Hepatocyte (in vitro differentiated cells): Measurements from ENCODE around the gene ABHD2. TPM values are rescaled to one million over a fixed set of nuclear protein-coding genes. Genes with fewer than 3 reads are reported as not detected.
A peak's percentile ranks its signal among the peaks of the same experiment; 100 is the strongest.

Source experiments
- DNase-seq: peaks from one replicate; pipeline ENCODE4 v3.0.0-alpha.2; 2016; ENCODE audit warnings: low spot score
- H2AFZ ChIP-seq: fragments of 200-600 bp; sonication (generic); 2 replicates; pipeline ENCODE4 v1.6.0; 2016; ENCODE audit warnings: antibody characterized with exemption, mild to moderate bottlenecking
- H3K27ac ChIP-seq: fragments of 200-600 bp; sonication (generic); 2 replicates; pipeline ENCODE4 v1.5.1; 2016; ENCODE audit warnings: mild to moderate bottlenecking
- H3K27me3 ChIP-seq: fragments of 200-600 bp; sonication (generic); 2 replicates; pipeline ENCODE4 v1.6.1; 2016
- H3K36me3 ChIP-seq: fragments of 200-600 bp; sonication (generic); replicated peaks from 2 replicates; pipeline ENCODE4 v1.5.1; 2016; ENCODE audit warnings: low read depth; ENCODE audit not compliant: insufficient read depth
- H3K4me1 ChIP-seq: fragments of 200-600 bp; sonication (generic); 2 replicates; pipeline ENCODE4 v1.5.1; 2016; ENCODE audit warnings: mild to moderate bottlenecking, moderate library complexity; ENCODE audit not compliant: insufficient read depth
- H3K4me2 ChIP-seq: fragments of 200-600 bp; sonication (generic); 2 replicates; pipeline ENCODE4 v1.6.0; 2016
- H3K4me3 ChIP-seq: fragments of 200-600 bp; sonication (generic); 2 replicates; pipeline ENCODE4 v1.5.1; 2016; ENCODE audit warnings: mild to moderate bottlenecking
- H3K79me2 ChIP-seq: fragments of 200-600 bp; sonication (generic); 2 replicates; pipeline ENCODE4 v1.6.0; 2017; ENCODE audit warnings: mild to moderate bottlenecking
- H3K9me2 ChIP-seq: fragments of 200-600 bp; sonication (generic); replicated peaks from 2 replicates; pipeline ENCODE4 v1.6.0; 2017; ENCODE audit warnings: mild to moderate bottlenecking; ENCODE audit not compliant: insufficient read depth
- H3K9me3 ChIP-seq: fragments of 200-600 bp; sonication (generic); 2 replicates; pipeline ENCODE4 v1.5.1; 2016; ENCODE audit warnings: low read depth, mild to moderate bottlenecking
- H4K20me1 ChIP-seq: fragments of 200-600 bp; sonication (generic); 2 replicates; pipeline ENCODE4 v1.6.0; 2016; ENCODE audit warnings: mild to moderate bottlenecking; ENCODE audit not compliant: insufficient read depth, poor library complexity, severe bottlenecking
- EZH2 ChIP-seq: fragments of 200-600 bp; sonication (generic); IDR thresholded peaks from 2 replicates; pipeline ENCODE4 v1.6.1; 2016; ENCODE audit warnings: antibody characterized with exemption, mild to moderate bottlenecking, borderline replicate concordance
- EZH2phosphoT487 ChIP-seq: fragments of 200-600 bp; sonication (generic); IDR thresholded peaks from one replicate; pipeline ENCODE4 v1.6.1; 2018; ENCODE audit warnings: antibody characterized with exemption, mild to moderate bottlenecking, low read depth, moderate library complexity; ENCODE audit not compliant: unreplicated experiment, severe bottlenecking
- WGBS: methylation state at CpG from one replicate; pipeline ENCODE4 v1.1.6; 2016; ENCODE audit warnings: low lambda C conversion rate; ENCODE audit errors: missing lambda C conversion rate; 5-methylcytosine and 5-hydroxymethylcytosine counted together
- polyA plus RNA-seq: library from polyadenylated mRNA; unstranded; fragments of >200 nt; fragmentation: Nextera tagmentation; extraction: Ambion mirVana; gene quantifications from 2 replicates; pipeline ENCODE4 v1.2.1, GENCODE V29; 2016
- total RNA-seq: library from RNA; depleted of rRNA; stranded (reverse); fragments of >200 nt; gene quantifications from 2 replicates; pipeline ENCODE4 v1.2.3, GENCODE V29; 2014
- TF ChIP-seq, protein P1 (sequence below): fragments of 200-600 bp; sonication (generic); IDR thresholded peaks from 2 replicates; pipeline ENCODE4 v1.5.1; 2016; ENCODE audit warnings: antibody characterized with exemption, mild to moderate bottlenecking; ENCODE audit not compliant: poor library complexity

Gene ABHD2
- total and polyA plus RNA-seq, 2 experiments from 2014 or later: 11.7 to 59.7 TPM

DNA sequence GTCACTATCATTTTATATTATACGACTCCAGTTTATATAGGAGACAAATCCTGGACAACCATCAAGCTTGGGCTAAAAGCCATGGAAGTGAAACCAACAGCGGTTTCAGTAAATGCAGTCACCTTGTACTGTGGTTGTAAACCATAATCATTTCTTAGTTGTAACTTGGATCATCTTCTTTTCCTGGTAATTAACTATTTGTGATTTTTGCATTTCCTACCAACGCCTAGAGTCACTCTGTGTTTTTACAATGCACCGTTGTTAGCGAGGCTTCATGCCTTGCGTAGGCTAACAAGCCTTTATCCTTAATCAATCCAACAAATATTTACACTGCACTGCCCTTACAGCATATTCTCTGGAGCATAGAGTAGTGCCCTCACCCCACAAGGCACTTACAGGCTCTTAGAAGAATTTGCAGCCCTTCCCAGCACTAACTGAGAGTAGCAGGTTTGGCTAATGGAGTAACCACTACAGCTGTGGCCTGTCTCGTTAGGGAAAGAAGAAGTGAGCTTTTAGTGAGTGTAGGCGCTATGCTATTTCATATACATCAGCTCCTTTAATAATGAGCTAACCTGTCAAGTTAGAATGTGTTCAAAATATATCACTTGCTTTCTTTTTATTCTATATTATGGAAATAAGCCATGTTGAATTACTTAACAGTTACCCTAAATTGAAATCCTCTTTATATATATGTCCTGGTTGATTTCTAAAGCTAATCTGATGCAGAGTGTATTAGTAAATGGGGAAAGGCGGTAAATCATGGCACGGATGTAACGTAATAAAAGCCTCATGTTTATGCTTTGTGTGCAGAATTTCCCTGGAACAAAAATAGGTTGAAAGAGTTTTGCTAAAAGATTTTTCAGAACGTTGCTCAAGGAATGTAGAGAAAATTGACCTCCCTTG lies 62.8 kb downstream of the ABHD2 start:
- WGBS: 57% methylated on average over 12 of the region's 12 CpGs

DNA sequence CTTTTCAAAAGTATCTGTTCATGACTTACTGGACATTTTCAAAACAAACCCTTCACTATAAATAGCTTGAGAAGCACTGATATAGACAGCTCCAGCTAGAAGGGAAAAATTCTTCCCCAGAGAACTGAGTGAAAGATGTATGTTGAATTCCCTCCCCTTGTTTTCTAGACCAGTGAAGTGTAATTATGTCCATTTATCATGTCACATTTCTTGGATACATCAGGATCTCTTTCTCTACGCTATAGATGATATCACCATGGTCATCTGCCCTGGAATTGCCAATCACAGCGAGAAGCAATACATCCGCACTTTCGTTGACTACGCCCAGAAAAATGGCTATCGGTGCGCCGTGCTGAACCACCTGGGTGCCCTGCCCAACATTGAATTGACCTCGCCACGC lies 66.9 kb downstream of the ABHD2 start:
- Histone ChIP-seq H3K9me3 (no peaks in the 10 kb centered on the region), H4K20me1 (no peaks in the 10 kb centered on the region), H3K27ac (no peak overlapping the region), H3K4me1 (peaks cover 16% of the 10 kb centered on the region), H3K4me3 (no peak overlapping the region), H3K36me3 (no peaks in the 10 kb centered on the region), H3K9me2 (no peaks in the 10 kb centered on the region), H2AFZ (no peak overlapping the region), H3K27me3 (no peaks in the 10 kb centered on the region), H3K79me2 (no peaks in the 10 kb centered on the region), H3K4me2 (no peak overlapping the region)
- DNase-seq: no peak
- TF ChIP-seq, protein P1, sequence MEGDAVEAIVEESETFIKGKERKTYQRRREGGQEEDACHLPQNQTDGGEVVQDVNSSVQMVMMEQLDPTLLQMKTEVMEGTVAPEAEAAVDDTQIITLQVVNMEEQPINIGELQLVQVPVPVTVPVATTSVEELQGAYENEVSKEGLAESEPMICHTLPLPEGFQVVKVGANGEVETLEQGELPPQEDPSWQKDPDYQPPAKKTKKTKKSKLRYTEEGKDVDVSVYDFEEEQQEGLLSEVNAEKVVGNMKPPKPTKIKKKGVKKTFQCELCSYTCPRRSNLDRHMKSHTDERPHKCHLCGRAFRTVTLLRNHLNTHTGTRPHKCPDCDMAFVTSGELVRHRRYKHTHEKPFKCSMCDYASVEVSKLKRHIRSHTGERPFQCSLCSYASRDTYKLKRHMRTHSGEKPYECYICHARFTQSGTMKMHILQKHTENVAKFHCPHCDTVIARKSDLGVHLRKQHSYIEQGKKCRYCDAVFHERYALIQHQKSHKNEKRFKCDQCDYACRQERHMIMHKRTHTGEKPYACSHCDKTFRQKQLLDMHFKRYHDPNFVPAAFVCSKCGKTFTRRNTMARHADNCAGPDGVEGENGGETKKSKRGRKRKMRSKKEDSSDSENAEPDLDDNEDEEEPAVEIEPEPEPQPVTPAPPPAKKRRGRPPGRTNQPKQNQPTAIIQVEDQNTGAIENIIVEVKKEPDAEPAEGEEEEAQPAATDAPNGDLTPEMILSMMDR: no peak
- no peak for TF ChIP-seq EZH2phosphoT487
- TF ChIP-seq EZH2: no peak
- 98% methylated on average over 10 of the region's 10 CpGs for WGBS

More for the DNA sequence above, 62.8 kb downstream of the ABHD2 start:
- Histone ChIP-seq H2AFZ (no peak overlapping the region), H3K27ac (peak overlapping the region; percentile 73), H3K4me3 (no peak overlapping the region), H3K79me2 (peaks cover 3% of the 10 kb centered on the region), H3K36me3 (no peaks in the 10 kb centered on the region), H4K20me1 (no peaks in the 10 kb centered on the region), H3K27me3 (no peaks in the 10 kb centered on the region), H3K9me3 (no peaks in the 10 kb centered on the region), H3K4me2 (peak overlapping the region; percentile 62), H3K9me2 (no peaks in the 10 kb centered on the region), H3K4me1 (peaks cover 20% of the 10 kb centered on the region)
- TF ChIP-seq, protein P1: no peak
- TF ChIP-seq EZH2 (no peak), EZH2phosphoT487 (no peak)
- DNase-seq: no peak

DNA sequence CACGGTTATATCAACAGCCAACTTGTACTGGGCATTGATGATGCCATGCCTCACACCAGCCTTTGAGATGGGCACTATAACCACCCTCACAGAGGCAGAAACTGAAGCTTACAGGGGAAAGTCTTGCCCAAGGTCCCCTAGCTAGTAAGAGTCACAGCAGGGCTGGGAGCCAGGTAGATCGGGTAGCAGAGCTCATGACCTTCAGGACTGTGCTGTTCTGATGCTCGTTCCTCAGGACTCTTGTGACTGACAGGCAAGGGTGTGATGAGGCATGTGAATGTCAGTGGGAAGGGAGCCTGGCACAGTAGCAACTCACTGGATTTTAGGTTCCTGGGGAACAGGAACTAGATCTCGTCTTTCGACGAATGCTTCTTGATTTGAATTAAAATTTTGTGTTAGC lies 67.4 kb downstream of the ABHD2 start:
- no peaks in the 10 kb centered on the region for H4K20me1 ChIP-seq
- no peak for DNase-seq
- no peaks in the 10 kb centered on the region for H3K36me3 ChIP-seq
- no peaks in the 10 kb centered on the region for H3K9me2 ChIP-seq
- H2AFZ ChIP-seq: no peak overlapping the region
- no peaks in the 10 kb centered on the region for H3K27me3 ChIP-seq
- no peaks in the 10 kb centered on the region for H3K9me3 ChIP-seq
- no peak overlapping the region for H3K4me2 ChIP-seq
- H3K4me1 ChIP-seq: peaks cover 10% of the 10 kb centered on the region
- H3K79me2 ChIP-seq: no peaks in the 10 kb centered on the region
- WGBS: 87% methylated on average over 6 of the region's 6 CpGs
- no peak for TF ChIP-seq EZH2phosphoT487
- H3K4me3 ChIP-seq: no peak overlapping the region
- H3K27ac ChIP-seq: no peak overlapping the region

DNA sequence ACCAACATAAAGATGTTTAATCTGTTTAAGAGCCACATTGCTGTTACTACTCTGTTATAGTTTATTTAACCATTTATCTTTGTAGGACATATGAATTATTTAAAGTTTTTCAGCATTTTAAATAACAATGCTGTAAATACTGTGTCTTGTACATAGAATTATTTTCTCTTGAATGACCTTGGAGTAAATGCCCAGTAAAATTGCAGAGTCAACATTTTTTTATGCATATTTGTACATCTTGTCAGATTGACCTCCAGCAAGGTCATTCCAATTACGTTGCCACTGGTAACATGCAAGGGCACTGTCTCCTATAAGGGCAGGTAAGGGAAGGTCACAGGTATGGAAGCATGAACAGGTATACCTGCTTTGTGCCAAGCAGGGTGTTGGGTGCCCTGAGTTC lies 68.8 kb downstream of the ABHD2 start:
- no peaks in the 10 kb centered on the region for H3K9me3 ChIP-seq
- H4K20me1 ChIP-seq: no peaks in the 10 kb centered on the region
- no peak overlapping the region for H2AFZ ChIP-seq
- H3K36me3 ChIP-seq: no peaks in the 10 kb centered on the region
- no peak overlapping the region for H3K4me2 ChIP-seq
- TF ChIP-seq EZH2: no peak
- TF ChIP-seq, protein P1: no peak
- TF ChIP-seq EZH2phosphoT487: no peak
- WGBS: 83% methylated on average over 1 of the region's 1 CpG
- H3K27me3 ChIP-seq: no peaks in the 10 kb centered on the region
- H3K4me3 ChIP-seq: no peak overlapping the region
- no peak for DNase-seq
- H3K27ac ChIP-seq: no peak overlapping the region
- H3K9me2 ChIP-seq: no peaks in the 10 kb centered on the region
- no peaks in the 10 kb centered on the region for H3K4me1 ChIP-seq
- no peaks in the 10 kb centered on the region for H3K79me2 ChIP-seq
